HG02623 (cell line): Measurements from ENCODE around the gene RAD54L.
"Not testable (repeated sequence)": the region's sequence is repeated elsewhere in the genome, so short reads cannot be mapped to it uniquely, and the experiment has no call there.

ENCODE experiments used
- ATAC-seq: cut with Tn5 transposase; IDR thresholded peaks from one replicate; pipeline ENCODE4 v1.9.1; 2021; ENCODE audit warnings: moderate library complexity; ENCODE audit not compliant: unreplicated experiment

RAD54L gene

DNA sequence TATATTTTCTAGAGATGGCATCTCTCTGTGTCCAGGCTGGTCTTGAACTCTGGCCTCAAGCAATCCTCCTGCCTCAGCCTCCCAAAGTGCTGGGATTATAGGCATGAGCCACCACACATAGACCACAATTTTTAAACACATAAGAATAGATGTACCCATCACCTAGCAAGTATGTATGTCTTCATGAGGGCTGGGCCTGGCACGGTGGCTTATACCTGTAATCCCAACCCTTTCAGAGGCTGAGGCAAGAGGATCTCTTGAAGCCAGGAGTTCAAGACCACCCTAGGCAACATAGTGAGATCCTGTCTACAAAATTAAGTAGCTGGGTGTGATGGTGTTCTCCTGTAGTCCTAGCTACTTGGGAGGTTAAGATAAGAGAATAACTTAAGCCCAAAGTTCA is 69.8 kb downstream of the RAD54L start:
- ATAC-seq, result no peak

DNA sequence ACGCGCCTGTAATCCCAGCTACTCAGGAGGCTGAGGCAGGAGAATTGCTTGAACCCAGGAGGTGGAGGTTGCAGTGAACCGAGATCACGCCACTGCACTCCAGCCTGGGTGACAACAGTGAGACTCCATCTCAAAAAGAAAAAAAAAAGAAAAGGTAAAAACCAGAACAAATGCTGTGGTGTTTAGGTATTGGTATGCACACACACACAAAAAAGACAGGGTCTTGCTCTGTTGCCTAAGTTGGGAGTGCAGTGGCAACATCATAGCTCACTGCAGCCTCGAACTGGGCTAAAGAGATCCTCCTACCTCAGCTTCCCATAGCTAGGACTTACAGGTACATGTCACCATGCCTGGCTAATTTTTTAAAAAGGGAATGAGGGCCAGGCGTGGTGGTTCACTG is 71.7 kb downstream of the RAD54L start:
- not testable (repeated sequence) for ATAC-seq

DNA sequence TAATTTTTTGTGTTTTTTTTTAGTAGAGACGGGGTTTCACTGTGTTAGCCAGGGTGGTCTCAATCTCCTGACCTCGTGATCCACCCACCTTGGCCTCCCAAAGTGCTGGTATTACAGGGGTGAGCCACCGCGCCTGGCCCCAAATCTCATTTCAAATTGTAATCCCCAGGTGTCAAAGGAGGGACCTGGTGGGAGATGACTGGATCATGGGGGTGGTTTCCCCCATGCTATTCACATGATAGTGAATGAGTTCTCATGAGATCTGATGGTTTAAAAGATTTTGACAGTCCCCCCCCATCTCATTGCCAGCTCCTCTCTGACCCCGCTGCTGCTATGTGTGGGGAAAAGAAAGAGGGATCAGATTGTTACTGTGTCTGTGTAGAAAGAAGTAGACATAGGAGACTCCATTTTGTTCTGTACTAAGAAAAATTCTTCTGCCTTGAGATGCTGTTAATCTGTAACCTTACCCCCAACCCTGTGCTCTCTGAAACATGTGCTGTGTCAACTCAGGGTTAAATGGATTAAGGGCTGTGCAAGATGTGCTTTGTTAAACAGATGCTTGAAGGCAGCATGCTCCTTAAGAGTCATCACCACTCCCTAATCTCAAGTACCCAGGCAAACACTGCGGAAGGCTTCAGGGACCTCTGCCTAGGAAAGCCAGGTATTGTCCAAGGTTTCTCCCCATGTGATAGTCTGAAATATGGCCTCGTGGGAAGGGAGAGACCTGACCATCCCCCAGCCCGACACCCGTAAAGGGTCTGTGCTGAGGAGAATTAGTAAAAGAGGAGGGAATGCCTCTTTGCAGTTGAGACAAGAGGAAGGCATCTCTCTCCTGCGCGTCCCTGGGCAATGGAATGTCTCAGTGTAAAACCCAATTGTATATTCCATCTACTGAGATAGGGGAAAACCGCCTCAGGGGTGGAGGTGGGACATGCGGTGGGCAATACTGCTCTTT is 72.7 kb downstream of the RAD54L start:
- not testable (repeated sequence) for ATAC-seq

DNA sequence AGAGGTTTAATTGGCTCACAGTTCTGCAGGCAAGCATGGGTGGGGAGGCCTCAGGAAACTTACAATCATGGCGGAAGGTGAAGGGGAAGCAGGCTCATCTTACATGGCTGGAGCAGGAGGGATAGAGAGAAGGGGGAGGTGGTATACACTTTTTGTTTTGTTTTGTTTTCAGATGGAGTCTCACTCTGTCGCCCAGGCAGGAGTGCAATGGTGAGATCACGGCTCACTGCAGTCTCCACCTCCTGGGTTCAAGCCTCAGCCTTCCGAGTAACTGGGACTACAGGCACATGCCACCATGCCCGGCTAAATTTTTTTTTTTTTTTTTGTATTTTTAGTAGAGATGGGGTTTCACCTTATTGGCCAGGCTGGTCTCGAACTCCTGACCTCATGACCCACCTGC is 74.6 kb downstream of the RAD54L start:
- not testable (repeated sequence) for ATAC-seq

DNA sequence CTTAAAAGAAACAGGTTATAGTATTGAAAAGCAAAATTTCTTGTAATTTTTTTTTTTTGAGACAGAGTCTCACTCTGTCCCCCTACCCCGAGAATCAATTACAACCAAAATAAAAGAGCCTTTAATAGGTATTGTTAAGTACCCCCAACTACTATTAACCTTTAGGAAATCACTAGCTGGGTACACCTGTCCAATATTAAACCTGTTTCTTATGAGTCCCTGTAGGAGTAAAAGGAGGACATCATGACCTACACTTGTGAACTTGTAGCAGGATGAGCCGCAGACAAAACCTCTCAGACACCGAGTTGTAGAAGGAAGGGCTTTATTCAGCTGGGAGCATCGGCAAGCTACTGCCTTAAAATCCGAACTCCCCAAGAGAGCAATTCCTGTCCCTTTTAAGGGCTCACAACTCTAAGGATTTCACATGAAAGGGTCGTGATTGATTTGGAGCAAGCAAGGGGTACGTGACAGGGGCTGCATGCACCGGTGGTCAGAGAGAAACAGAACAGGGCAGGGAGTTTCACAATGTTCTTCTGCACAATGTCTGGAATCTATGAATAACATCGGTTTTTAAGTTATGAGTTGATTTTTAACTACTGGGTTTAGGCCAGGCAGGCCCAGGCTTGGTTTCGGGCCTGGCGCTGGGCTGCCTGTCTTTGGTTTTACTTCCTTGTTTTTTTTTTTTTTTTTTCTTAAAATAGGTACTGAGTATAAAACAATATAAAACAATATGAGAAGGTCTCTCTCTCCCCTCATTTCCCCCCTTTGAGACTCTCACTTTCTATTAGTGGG is 77.9 kb downstream of the RAD54L start:
- not testable (repeated sequence) for ATAC-seq
